ENCODE measurements around the gene DTNBP1. TPM values are rescaled to one million over a fixed set of nuclear protein-coding genes. Genes with fewer than 3 reads are reported as not detected.

DTNBP1 gene
- total RNA-seq, 2 donors from 2014 or later = 21.0 to 26.9 TPM

DNA sequence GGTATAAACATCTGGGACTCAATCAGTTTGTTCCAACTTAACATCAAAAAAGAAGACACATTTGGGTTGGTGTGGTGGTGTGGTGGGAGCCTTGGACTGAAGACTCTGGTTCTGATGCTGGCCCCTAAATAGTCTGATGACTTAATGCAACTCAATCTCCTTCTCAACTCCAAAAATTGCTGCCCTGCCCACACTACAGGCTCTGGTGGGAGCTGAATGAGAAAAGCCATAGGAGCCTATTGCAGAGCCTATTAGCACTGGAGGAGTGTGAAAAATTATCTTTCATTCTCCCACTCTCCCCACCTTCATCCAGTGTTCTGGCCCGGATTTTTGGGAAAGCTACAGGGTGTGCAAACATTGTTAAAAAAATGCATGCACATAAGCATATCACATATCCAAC lies 56.5 kb downstream of the DTNBP1 start:
- ATAC-seq (no peak), DNase-seq (no peak)
- intact Hi-C loops (cut with DNase I, micrococcal nuclease) = no loop called here

DNA sequence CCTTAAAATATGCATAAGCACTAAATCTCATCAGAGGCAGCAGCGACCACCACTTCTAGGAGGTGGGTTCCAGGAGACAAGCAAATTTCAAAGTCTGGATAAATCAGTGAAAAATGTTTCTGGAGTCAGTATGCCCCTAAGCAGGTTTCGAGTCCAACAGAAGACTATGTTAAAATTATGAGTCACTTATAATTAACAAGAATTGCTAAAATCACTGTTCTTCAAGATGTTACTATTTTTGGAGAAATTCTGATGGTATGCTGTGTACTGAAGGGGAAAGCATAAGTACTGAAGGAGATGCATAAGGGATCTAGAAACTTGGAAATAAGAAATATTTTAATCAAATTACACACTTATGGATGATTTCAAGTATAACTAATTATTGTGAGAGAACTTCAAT lies 58.0 kb downstream of the DTNBP1 start:
- DNase-seq (no peak), ATAC-seq (no peak)
- intact Hi-C loops (cut with DNase I, micrococcal nuclease) = no loop called here

DNA sequence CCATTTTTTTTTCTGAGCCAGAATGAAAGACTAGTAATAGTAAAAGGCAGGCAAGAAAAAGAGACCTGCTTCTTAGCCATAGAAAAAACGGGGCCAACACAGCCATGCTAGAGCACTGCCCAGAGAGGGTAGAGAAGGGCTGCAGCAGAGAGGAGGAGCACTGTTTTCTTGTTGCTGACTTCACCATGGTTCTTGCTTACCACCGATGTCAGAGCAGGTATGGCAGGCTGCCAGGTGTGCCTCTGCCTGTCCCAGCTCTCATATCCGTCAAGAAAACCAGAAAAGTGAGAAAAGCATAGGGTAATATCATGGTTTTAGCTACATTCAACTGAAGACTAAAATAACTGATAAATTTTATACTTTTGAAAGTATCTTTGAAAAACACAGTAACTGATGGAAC lies 60.7 kb downstream of the DTNBP1 start:
- intact Hi-C loops (cut with DNase I, micrococcal nuclease) = no loop called here
- no peak for ATAC-seq
- DNase-seq = no peak

DNA sequence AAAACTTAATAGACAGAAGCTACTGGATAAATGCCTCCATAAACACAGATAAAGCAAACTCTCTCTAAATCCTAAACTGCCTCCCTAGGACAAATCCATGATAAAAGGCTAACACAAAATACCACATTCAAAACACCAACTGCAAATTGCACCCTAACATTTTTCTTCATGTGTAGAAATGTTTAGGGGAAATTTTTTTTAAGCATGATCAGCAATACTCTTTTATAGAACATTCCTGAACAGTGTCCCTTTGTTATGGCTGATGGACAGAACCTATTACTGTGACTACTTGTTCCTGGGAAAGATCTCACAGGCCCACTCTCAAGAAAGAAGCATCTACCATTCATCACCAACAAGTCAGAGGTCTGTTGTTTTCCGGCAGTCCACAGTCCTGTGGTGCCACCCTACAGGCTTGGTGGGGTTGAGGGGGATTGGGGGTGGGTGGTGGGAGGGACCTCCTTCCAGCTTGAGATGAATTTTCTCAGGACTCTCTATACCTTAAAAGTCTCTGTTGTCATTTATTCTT lies 64.5 kb downstream of the DTNBP1 start:
- no peak for ATAC-seq
- intact Hi-C loops (cut with DNase I, micrococcal nuclease) = no loop called here
- no peak for DNase-seq

DNA sequence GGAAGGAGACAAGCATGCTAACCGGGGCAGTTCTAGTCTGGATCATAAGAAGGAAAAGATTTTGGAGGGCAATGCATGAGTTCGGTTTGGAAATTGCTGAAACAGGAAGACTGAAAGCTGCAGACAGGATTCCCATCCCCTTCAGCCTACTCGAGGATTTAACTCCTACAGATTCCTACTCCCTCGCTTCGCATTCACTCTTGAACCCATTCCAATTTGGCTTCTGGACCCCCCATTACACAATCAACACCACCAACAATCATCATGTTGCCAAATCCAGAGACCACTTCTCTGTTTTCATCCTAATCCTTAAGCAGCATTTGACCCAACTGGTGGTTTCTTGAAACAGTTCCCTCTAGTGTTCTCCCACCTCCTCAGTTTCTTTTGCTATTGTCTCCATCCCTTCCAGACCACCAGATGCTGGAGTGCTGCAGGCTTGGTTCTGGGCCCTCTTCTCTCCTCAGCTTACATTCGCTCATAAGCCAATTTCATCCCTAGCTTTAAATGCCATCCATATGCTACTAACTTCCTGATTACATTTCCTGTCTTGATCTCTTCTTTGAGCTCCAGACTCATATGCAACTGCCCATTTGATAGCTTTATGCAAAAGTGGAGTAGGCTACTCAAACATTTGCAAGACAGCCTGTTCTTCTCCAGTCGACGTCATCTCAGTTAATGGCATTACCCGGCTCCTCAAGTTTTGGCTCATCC lies 66.5 kb downstream of the DTNBP1 start:
- intact Hi-C loops (cut with DNase I, micrococcal nuclease) = no loop called here
- DNase-seq (no peak), ATAC-seq (no peak)

DNA sequence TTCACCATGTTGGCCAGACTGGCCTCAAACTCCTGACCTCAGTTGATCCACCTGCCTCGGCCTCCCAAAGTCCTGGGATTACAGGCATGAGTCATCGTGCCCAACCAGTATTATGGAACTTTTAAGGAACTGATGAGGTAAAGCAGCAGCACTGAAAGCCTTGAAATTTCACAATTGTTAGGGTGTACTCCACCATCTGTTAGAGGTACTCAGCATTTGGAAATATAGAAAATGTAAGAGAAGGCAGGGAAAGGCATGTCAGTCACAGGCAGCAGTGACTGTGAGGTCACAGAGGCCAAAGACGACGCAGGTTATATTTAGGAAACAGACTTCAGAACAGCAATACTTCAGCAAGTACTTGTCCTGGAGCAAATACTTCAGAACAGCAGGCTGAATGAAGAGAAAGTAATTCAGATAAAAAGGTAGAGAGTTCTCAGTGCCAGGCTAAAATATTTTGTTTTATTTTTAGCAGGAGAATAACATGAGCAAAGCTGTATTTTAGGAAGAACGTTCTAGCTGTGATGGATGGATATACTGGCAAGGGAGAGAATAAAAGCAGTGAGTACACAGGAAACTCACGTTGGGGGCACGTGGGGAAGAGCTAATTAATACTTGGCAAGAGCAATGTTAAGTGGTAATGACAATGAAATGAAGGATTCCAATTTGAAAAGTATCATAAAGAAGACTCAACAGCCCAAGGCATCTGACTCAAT lies 67.2 kb downstream of the DTNBP1 start:
- intact Hi-C loops (cut with DNase I, micrococcal nuclease) = no loop called here
- no peak for ATAC-seq
- DNase-seq = no peak

DNA sequence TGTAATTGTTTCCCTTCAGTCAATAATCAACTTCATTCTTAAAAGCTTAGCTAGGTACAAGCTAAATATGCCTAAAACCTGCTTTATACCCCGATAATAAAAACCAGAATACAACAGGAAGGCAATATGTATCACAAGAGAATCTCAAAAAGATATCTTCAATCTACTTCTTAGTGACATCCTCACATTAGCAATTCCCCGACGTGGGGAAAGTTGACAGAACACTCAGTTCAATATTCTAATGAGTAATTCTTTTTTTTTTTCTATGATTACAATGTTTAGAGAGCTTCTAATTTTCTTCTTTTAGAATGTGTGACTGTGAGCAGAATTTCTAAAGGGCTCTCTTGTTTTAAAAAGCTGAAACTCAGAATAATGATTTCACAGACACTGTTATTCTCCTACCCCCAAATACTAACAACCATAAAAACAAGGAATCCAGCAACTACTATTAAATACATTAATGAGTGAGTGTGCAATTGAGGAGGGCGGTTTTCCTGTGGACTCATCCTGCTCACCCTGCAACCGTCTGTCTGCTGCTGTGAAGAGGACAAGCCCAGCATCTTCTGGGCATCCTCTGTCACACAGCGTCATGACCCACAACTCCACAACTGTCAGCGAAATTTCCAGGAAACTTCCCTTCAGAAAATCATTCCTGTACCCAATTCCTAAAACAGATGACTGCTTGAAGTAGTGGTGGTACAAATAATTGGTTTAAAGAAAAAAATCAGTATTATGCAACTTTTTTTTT lies 68.1 kb downstream of the DTNBP1 start:
- intact Hi-C loops (cut with DNase I, micrococcal nuclease) = no loop called here
- no peak for ATAC-seq
- DNase-seq = no peak

DNA sequence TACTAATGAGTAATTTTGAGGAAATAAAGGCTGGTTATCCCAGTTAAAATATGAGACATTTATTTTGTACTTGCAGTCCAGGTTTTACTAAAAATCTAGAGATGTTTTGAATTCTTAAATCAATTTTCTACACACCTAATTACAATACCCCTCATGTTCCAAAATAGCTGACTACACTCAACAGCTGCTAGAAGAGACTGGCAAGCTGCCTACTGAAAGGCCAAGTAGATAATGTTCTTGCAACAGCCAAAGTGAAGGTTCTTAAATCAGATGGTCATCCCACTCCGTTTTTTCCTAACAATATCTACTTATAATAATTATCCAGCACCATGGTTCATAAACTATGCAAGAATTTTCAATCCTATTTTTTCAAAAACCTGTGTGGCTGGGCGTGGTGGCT lies 69.0 kb downstream of the DTNBP1 start:
- ATAC-seq (no peak), DNase-seq (no peak)
- intact Hi-C loops (cut with DNase I, micrococcal nuclease) = no loop called here

DNA sequence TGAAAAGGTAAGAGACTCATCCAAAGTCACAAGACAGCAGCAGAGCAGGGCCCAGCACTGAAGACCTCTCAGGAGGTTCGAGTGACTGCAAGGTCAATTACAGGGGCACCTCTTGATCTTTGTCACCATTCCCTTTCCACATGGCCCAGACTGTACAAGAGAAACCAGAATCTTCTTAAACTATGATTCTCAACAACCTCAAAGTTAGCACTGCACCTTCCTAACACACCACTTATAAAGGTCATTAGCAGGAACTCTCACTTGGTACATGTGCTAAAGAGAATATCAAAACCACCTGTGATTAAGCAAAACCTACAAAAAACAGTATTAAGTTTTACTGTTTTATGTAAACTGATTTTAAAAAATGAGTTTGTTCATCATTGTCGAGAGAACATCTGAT lies 70.2 kb downstream of the DTNBP1 start:
- ATAC-seq (no peak), DNase-seq (no peak)
- intact Hi-C loops (cut with DNase I, micrococcal nuclease) = no loop called here

DNA sequence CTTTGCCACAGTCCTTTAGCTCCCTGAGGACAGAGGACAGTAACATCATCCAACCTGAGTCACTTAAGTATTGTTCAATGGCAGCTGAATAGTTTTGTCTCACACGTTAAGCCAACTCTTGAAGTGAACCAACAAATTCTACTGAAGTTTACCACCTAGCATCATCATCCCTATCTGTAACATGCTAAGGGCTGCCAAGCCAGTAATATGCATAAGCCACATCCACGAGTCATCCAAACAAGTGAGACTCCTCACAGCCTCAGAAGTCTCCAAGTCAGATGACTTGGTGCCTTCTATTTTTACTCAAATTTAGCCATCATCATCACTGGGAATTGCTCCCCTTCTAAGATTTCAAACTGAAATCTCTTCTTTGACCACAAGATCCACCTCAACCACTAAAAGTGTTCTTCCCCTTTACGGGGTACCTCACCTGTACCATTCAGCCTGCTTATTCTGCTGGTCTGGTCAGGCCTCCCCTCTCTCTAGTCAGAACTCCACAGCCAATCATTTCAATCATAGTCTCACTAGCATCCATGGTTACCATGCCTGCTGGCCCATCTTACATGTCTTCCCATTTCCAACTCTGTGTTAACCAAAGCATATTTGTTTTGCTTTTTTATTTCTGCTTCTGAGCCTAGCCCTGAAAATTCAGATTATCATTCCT lies 73.7 kb downstream of the DTNBP1 start:
- DNase-seq (no peak), ATAC-seq (no peak)
- intact Hi-C loops (cut with DNase I, micrococcal nuclease) = no loop called here

DNA sequence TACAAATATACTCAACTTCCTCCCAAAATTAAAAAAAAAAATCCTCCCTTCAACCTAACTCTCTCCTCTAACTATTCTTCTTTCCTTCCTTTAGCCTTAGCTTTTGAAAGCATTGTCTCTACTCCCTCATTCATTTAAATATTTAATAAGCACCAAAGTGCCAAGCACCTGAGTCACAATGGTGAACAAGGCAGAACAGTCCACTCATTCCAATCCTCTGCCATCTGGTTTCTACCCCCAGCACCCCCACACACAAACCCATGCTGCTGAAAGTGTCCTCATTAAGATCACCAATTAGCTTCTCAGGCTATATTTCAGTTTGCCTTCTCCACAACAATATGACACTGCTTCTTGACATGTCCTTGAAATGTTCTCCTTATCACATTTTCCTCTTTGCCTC lies 76.3 kb downstream of the DTNBP1 start:
- intact Hi-C loops (cut with DNase I, micrococcal nuclease) = no loop called here
- ATAC-seq (no peak), DNase-seq (no peak)

DNA sequence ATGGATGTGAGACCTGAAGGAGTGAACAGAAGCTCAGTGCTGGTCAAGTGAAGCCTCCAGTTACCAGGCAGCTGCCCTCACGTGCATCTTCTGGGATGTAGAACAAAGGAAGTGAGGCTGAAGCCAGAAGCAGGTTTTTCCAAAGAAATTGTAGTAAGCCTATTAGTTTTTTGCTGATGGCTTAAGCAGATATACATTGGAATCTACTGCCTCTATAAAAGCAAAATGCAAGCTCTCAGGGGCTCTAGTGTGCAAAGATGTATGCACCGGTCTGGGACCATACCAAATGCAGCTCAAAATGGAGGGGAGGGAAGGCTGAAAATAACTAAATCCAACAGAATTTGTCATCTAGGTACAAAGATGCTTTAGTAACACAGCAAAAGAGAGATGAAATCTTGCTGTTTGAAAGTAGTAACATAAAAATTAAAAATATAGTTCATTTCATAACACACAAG lies 77.0 kb downstream of the DTNBP1 start:
- intact Hi-C loops (cut with DNase I, micrococcal nuclease) = no loop called here
- no peak for DNase-seq
- ATAC-seq = no peak

DNA sequence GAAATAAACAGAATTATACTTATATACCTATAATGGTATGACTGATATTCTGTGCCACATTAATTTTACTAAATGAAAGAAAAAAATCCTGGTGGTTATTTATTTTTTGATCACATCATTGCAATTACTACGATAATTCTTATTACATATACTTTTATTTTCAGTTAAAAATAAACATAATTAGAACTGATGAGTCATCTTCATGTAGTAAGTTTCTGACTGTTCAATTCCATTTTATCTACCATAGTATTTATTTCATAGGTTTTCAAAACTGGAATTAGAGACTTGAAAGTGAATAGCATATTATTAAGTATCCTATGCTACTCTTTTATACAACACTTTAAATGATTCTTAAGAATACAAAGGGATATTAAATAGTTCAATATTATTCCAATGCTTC lies 80.3 kb downstream of the DTNBP1 start:
- intact Hi-C loops (cut with DNase I, micrococcal nuclease) = no loop called here
- ATAC-seq (no peak), DNase-seq (no peak)

DNA sequence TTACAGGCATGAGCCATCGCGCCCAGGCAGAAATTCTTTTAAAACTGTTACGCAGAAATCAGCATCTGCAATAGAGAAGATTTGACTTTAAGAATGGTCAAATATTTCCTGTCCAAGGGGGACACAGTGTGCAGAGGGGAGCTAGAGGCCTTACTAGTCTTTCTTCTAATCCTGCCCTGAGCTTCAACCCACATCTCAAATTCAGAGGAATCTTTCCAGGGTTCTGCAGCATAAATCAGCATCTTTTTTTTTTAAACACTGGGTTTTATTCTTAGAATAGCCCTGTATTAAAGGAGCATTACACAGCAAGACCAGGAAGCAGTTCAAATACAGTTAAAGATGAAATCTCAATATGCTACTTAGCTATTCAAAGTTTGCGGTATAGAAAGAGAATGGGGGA lies 81.1 kb downstream of the DTNBP1 start:
- intact Hi-C loops (cut with DNase I, micrococcal nuclease) = no loop called here
- DNase-seq (no peak), ATAC-seq (no peak)

DNA sequence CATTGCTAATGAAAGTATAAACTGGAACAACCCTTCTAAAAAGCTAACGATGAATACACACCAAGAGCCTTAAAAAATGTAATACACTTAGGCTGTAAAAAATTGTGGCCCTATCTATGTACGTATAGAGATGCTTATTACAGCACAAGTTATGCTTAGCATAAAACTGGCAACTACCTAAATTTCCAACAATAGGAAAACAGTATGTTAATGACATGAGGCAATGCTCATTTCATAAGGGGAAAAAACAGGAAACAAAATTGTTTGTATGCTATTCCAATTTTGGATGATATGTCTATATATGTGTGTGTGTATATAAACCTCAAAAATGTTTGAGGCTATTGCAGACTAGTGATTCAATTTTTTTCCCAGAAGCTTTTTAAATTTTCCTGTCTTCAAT lies 82.5 kb downstream of the DTNBP1 start:
- DNase-seq (no peak), ATAC-seq (no peak)
- intact Hi-C loops (cut with DNase I, micrococcal nuclease) = no loop called here

DNA sequence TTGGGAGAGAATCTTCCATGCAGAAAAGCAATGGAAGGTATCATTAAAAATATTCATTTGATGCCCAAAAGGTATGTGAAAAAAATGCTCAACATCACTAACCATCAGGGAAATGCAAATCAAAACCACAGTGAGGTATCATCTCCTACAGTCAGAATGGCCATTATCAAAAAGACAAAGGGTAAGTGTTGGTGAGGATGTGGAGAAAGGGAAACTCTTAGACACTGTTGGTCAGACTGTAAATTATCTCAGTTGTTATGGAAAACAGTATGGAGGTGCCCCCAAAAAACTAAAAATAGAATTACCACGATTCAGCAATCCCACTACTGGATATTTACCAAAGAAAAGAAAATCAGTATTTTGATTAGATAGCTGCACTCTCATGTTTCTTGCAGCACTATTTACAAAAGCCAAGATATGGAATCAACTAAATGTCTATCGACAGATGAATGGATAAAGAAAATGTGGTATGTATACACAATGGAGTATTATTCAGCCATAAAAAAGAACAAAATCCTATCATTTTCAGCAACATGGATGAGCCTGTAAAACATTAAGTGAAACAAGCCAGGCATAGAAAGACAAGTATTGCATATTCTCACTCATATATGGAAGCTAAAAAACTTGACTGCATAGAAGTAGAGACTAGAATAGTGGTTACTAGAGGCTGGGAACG lies 84.0 kb downstream of the DTNBP1 start:
- DNase-seq (no peak), ATAC-seq (no peak)
- intact Hi-C loops (cut with DNase I, micrococcal nuclease) = no loop called here

DNA sequence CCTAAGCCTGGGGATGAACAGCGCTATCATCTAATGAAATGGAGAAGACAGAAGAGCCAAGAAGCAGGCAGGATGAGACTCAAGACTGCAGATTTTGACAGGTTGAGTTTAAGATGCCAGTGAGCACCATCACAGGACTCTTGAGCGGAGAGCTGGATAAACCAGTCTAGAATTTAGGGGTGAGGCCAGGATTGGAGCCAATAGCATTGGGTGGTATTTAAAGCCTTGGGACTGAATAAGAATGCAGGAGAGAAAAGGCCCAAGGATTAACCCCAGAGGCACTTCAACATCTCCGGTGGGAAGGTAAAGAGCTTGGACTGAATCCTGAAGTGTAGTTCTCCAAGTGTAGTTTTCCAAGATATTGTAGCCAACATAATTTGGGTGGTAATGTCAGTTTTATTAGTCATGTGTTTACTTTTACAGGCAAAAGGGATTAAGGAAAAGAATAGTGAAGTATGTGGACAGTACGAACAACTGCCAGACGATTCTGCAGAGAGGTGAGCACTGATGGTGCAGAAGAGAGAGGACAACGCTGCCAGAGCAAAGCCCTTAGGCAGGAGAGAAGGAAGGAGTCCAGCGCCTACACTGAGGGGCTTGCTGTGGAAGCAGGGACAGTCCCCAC lies 85.2 kb downstream of the DTNBP1 start:
- DNase-seq = no peak
- ATAC-seq = no peak
- intact Hi-C loops (cut with DNase I, micrococcal nuclease) = no loop called here

DNA sequence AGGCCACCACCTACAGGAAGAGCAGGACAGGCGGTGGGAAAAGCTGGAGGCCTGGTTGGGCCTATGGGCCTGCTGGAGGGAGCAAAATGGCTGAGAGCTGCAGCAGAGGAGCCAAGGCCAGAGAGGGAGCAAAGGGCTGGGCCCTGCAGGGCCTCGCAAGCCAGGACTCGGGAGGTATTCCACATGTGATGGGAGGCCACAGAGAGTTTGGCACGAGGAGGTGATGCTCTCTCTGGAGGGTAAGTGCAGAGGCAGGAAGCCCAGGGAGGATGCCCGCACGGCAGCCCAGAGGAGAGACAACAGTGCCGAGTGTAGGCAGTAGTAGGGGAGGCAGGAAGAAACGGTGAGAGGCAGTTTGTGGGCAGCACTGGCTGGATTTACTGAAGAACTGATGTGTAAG lies 85.7 kb downstream of the DTNBP1 start:
- intact Hi-C loops (cut with DNase I, micrococcal nuclease) = no loop called here
- DNase-seq (no peak), ATAC-seq (no peak)
